Loucy (cell line): Measurements from ENCODE around the gene UQCR11.

Source experiments
- H2AFZ ChIP-seq: fragments of 200-600 bp; sonication (generic); 2 replicates; pipeline ENCODE4 v1.6.0; 2016; ENCODE audit warnings: antibody characterized with exemption, mild to moderate bottlenecking, low read length, moderate library complexity
- H3F3A ChIP-seq: fragments of 200-600 bp; 2 replicates; pipeline ENCODE4 v1.6.0; 2016; ENCODE audit warnings: antibody characterized with exemption, low read depth, mild to moderate bottlenecking
- H3K27me3 ChIP-seq: fragments of 200-600 bp; sonication (generic); 2 replicates; pipeline ENCODE4 v1.6.1; 2014; ENCODE audit warnings: low read length, mild to moderate bottlenecking; ENCODE audit not compliant: insufficient read depth, poor library complexity, severe bottlenecking
- H3K36me3 ChIP-seq: fragments of 200-600 bp; sonication (generic); 2 replicates; pipeline ENCODE4 v1.6.1; 2016; ENCODE audit warnings: low read length; ENCODE audit not compliant: insufficient read depth
- H3K4me1 ChIP-seq: fragments of 200-600 bp; sonication (generic); 2 replicates; pipeline ENCODE4 v1.5.1; 2014; ENCODE audit warnings: low read length, mild to moderate bottlenecking; ENCODE audit not compliant: insufficient read depth, poor library complexity, severe bottlenecking
- H3K4me2 ChIP-seq: fragments of 200-600 bp; sonication (generic); 2 replicates; pipeline ENCODE4 v1.6.0; 2014; ENCODE audit warnings: antibody characterized with exemption, low read length, low read depth, mild to moderate bottlenecking; ENCODE audit not compliant: poor library complexity, severe bottlenecking
- H3K4me3 ChIP-seq: fragments of 200-600 bp; sonication (generic); 2 replicates; pipeline ENCODE4 v1.5.1; 2014; ENCODE audit warnings: low read length, mild to moderate bottlenecking, mixed read lengths; ENCODE audit not compliant: poor library complexity, severe bottlenecking
- H3K79me2 ChIP-seq: fragments of 200-600 bp; sonication (generic); 2 replicates; pipeline ENCODE4 v1.6.1; 2014; ENCODE audit warnings: low read length; ENCODE audit not compliant: insufficient read depth
- H3K9ac ChIP-seq: fragments of 200-600 bp; sonication (generic); 2 replicates; pipeline ENCODE4 v1.6.0; 2014; ENCODE audit warnings: mild to moderate bottlenecking, low read depth, low read length, moderate library complexity; ENCODE audit not compliant: poor library complexity, severe bottlenecking
- H3K9me2 ChIP-seq: fragments of 200-600 bp; sonication (generic); replicated peaks from 2 replicates; pipeline ENCODE4 v1.6.1; 2016; ENCODE audit warnings: low read depth, low read length, mixed read lengths
- H3K9me3 ChIP-seq: fragments of 200-600 bp; sonication (generic); 2 replicates; pipeline ENCODE4 v1.6.1; 2014; ENCODE audit warnings: mild to moderate bottlenecking, antibody characterized with exemption, low read length, low read depth; ENCODE audit not compliant: insufficient read depth
- H4K20me1 ChIP-seq: fragments of 200-600 bp; sonication (generic); 2 replicates; pipeline ENCODE4 v1.6.0; 2014; ENCODE audit warnings: antibody characterized with exemption, low read length, mild to moderate bottlenecking; ENCODE audit not compliant: insufficient read depth, poor library complexity, severe bottlenecking
- EZH2phosphoT487 ChIP-seq: fragments of 200-600 bp; IDR thresholded peaks from 2 replicates; pipeline ENCODE4 v1.6.1; 2018; ENCODE audit warnings: antibody characterized with exemption, mild to moderate bottlenecking, moderate library complexity, borderline replicate concordance
- TF ChIP-seq, protein P1 (sequence below): fragments of 200-600 bp; sonication (generic); conservative IDR thresholded peaks from 2 replicates; pipeline ENCODE4 v1.5.1; 2014; ENCODE audit warnings: mild to moderate bottlenecking, antibody characterized with exemption, low read length

UQCR11 gene

DNA sequence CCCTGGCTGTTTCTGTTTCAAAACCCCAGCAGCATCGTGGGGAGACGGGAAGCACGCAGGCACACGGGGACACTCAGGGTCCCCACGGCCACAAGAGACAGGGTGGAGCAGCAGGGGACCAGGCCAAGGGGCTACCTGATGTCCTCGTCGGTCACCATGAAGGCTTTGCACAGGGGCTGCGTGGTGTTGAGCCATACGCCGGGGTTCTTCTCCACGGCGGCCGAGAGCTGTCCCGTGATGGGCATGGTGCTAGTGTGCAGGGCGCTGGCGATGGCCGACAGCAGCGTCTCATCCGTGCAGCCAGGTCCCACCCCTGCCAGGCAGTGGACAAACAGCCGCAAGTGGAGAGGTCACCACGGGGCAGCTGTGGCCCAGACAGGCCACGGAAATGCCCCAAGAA, 24.3 kb downstream of the UQCR11 start:
- no peak overlapping the region for H3K4me2 ChIP-seq
- peaks cover 3% of the 10 kb centered on the region for H4K20me1 ChIP-seq
- H3K9me3 ChIP-seq = no peaks in the 10 kb centered on the region
- peaks cover 63% of the 10 kb centered on the region; the same call in 1 of the 2 replicates for H3K36me3 ChIP-seq
- H3K27me3 ChIP-seq = no peaks in the 10 kb centered on the region
- no peak overlapping the region for H3K4me3 ChIP-seq
- H3K4me1 ChIP-seq = no peaks in the 10 kb centered on the region
- TF ChIP-seq, protein P1, sequence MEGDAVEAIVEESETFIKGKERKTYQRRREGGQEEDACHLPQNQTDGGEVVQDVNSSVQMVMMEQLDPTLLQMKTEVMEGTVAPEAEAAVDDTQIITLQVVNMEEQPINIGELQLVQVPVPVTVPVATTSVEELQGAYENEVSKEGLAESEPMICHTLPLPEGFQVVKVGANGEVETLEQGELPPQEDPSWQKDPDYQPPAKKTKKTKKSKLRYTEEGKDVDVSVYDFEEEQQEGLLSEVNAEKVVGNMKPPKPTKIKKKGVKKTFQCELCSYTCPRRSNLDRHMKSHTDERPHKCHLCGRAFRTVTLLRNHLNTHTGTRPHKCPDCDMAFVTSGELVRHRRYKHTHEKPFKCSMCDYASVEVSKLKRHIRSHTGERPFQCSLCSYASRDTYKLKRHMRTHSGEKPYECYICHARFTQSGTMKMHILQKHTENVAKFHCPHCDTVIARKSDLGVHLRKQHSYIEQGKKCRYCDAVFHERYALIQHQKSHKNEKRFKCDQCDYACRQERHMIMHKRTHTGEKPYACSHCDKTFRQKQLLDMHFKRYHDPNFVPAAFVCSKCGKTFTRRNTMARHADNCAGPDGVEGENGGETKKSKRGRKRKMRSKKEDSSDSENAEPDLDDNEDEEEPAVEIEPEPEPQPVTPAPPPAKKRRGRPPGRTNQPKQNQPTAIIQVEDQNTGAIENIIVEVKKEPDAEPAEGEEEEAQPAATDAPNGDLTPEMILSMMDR = no peak
- no peak for TF ChIP-seq EZH2phosphoT487
- peaks cover 15% of the 10 kb centered on the region for H3K79me2 ChIP-seq
- H3K9me2 ChIP-seq = no peaks in the 10 kb centered on the region
- H3F3A ChIP-seq = no peaks in the 10 kb centered on the region
- H3K9ac ChIP-seq = no peak overlapping the region
- no peak overlapping the region for H2AFZ ChIP-seq

GRCh38 chr19:1580382-1580781, 24.9 kb downstream of the UQCR11 start:
- no peak for TF ChIP-seq EZH2phosphoT487
- TF ChIP-seq, protein P1 = no peak
- Histone ChIP-seq H3F3A (no peaks in the 10 kb centered on the region), H3K9me2 (no peaks in the 10 kb centered on the region), H3K9me3 (no peaks in the 10 kb centered on the region), H3K4me2 (no peak overlapping the region), H2AFZ (no peak overlapping the region), H3K27me3 (no peaks in the 10 kb centered on the region), H3K4me3 (no peak overlapping the region), H3K9ac (no peak overlapping the region), H4K20me1 (no peaks in the 10 kb centered on the region), H3K4me1 (no peaks in the 10 kb centered on the region), H3K79me2 (peaks cover 9% of the 10 kb centered on the region; the same call in 1 of the 2 replicates), H3K36me3 (peaks cover 63% of the 10 kb centered on the region; the same call in 1 of the 2 replicates)

DNA sequence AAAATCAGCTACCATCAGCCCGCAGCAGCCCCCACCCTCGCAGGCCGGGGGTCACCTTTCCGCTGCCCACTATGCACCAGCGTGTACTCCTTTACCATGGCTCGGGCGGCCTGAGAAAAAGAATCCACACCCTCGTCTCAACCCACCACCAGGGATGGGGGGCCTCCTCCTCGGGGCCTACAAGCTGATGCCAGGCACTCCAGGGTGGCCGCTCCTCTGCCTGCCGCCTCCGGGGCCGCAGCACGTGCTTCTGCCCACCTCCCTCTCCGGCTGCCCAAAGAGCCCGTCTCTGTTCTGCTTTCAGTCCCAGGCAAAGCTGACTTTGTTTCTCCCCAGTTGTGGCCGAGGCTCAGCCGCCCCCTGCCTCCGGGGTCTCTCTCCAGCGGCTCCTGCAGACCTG, 26.0 kb downstream of the UQCR11 start:
- H3K79me2 ChIP-seq = no peaks in the 10 kb centered on the region
- H3F3A ChIP-seq = no peaks in the 10 kb centered on the region
- H3K9me2 ChIP-seq = no peaks in the 10 kb centered on the region
- no peaks in the 10 kb centered on the region for H3K4me1 ChIP-seq
- no peaks in the 10 kb centered on the region for H3K27me3 ChIP-seq
- H3K4me2 ChIP-seq = no peak overlapping the region
- H4K20me1 ChIP-seq = no peaks in the 10 kb centered on the region
- H2AFZ ChIP-seq = no peak overlapping the region
- TF ChIP-seq, protein P1 = no peak
- no peak for TF ChIP-seq EZH2phosphoT487
- H3K36me3 ChIP-seq = peaks cover 60% of the 10 kb centered on the region; the same call in 1 of the 2 replicates
- no peak overlapping the region for H3K4me3 ChIP-seq
- no peaks in the 10 kb centered on the region for H3K9me3 ChIP-seq
- no peak overlapping the region for H3K9ac ChIP-seq
